GM11168 (cell line): Measurements from ENCODE around the gene KCTD16.

Experiments
- in situ Hi-C: fragments of 300-500 bp; cut with MboI; formaldehyde crosslinking; loops from one replicate; pipeline ENCODE4 v1.12.0; 2022; ENCODE audit warnings: low sequenced_read_pairs; ENCODE audit not compliant: unreplicated experiment

The KCTD16 gene

GRCh38 chr5:144203750-144204596 is 33.3 kb downstream of the KCTD16 start:
- in situ Hi-C loops, result no loop called here

GRCh38 chr5:144205141-144205551 is 34.5 kb downstream of the KCTD16 start:
- in situ Hi-C loops, result no loop called here

GRCh38 chr5:144206141-144206540 is 35.5 kb downstream of the KCTD16 start:
- in situ Hi-C loops, result no loop called here

- in situ Hi-C loops, result no loop called here
These were observed 37.3 kb downstream of the KCTD16 start for GRCh38 chr5:144207875-144208444.

GRCh38 chr5:144209361-144209760 is 38.7 kb downstream of the KCTD16 start:
- in situ Hi-C loops, result no loop called here

- in situ Hi-C loops, result no loop called here
These were observed 40.0 kb downstream of the KCTD16 start for GRCh38 chr5:144210655-144211054.

- in situ Hi-C loops, result no loop called here
These were observed 49.2 kb downstream of the KCTD16 start for GRCh38 chr5:144219869-144220268.

GRCh38 chr5:144227363-144227999 is 56.8 kb downstream of the KCTD16 start:
- in situ Hi-C loops, result no loop called here

- in situ Hi-C loops, result no loop called here
These were observed 60.1 kb downstream of the KCTD16 start for GRCh38 chr5:144230806-144231205.

- in situ Hi-C loops, result no loop called here
These were observed 61.6 kb downstream of the KCTD16 start for GRCh38 chr5:144232285-144232684.

GRCh38 chr5:144236499-144236898 is 65.8 kb downstream of the KCTD16 start:
- in situ Hi-C loops, result no loop called here

- in situ Hi-C loops, result no loop called here
These were observed 67.2 kb downstream of the KCTD16 start for GRCh38 chr5:144237851-144238250.

- in situ Hi-C loops, result no loop called here
These were observed 76.5 kb downstream of the KCTD16 start for GRCh38 chr5:144247131-144247530.

- in situ Hi-C loops, result no loop called here
These were observed 77.3 kb downstream of the KCTD16 start for GRCh38 chr5:144248015-144248414.

- in situ Hi-C loops, result no loop called here
These were observed 79.2 kb downstream of the KCTD16 start for GRCh38 chr5:144249755-144250464.

GRCh38 chr5:144254552-144254951 is 83.9 kb downstream of the KCTD16 start:
- in situ Hi-C loops, result no loop called here

- in situ Hi-C loops, result no loop called here
These were observed 89.4 kb downstream of the KCTD16 start for GRCh38 chr5:144260121-144260520.

GRCh38 chr5:144265643-144266247 is 95.1 kb downstream of the KCTD16 start:
- in situ Hi-C loops, result no loop called here

GRCh38 chr5:144267961-144268513 is 97.4 kb downstream of the KCTD16 start:
- in situ Hi-C loops, result no loop called here
